GM10248 (cell line): ENCODE measurements around the gene KHK.

Experiments
- CTCF ChIA-PET: fragments of 300-600 bp; sonication (Branson Sonifier 250); formaldehyde crosslinking; extraction: SDS; loops from one replicate; lab custom pipeline; 2021; ENCODE audit warnings: antibody characterized with exemption; lab: Yijun Ruan, JAX
- POLR2A ChIA-PET: fragments of 350-650 bp; sonication (Branson Sonifier 250); formaldehyde crosslinking; extraction: SDS; loops from one replicate; lab custom pipeline; 2020; ENCODE audit warnings: antibody characterized with exemption; lab: Yijun Ruan, JAX
- DNase-seq: peaks from one replicate; pipeline ENCODE4 v3.0.0; 2012; ENCODE audit errors: extremely low spot score
- TF ChIP-seq, protein P1 (sequence below): IDR thresholded peaks from 2 replicates; pipeline ENCODE4 v1.5.1; 2012; ENCODE audit warnings: mild to moderate bottlenecking, low read depth; ENCODE audit errors: extremely low read depth, missing control alignments, control extremely low read depth

Gene KHK

DNA sequence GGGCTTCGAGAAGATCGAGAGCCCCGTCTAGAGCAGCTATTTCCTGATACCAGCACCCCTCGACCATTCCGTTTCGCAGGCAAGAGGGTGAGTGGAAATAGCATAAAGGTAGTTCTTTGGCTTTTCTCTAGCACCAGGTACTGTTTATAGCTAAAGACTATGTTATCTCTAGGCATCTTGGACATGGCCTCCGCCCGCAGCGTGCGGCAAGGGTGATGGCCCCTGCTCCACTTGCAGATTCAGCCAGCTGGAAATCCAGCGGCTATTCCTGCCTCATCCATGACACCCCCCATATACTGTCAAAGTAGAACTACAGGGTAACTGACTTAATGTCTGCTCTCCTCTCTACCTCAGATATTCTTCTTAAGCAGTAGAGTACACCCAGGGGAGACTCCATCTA lies 31.9 kb upstream of the KHK start:
- ChIA-PET CTCF (interaction anchor here (0.7 to 3.1 kb wide), 10 partner anchors 10 to 93 kb away, joined by 3 to 16 read pairs (median 4); partner anchors contain the start of gene OST4), POLR2A (no interaction called here)
- TF ChIP-seq, protein P1, sequence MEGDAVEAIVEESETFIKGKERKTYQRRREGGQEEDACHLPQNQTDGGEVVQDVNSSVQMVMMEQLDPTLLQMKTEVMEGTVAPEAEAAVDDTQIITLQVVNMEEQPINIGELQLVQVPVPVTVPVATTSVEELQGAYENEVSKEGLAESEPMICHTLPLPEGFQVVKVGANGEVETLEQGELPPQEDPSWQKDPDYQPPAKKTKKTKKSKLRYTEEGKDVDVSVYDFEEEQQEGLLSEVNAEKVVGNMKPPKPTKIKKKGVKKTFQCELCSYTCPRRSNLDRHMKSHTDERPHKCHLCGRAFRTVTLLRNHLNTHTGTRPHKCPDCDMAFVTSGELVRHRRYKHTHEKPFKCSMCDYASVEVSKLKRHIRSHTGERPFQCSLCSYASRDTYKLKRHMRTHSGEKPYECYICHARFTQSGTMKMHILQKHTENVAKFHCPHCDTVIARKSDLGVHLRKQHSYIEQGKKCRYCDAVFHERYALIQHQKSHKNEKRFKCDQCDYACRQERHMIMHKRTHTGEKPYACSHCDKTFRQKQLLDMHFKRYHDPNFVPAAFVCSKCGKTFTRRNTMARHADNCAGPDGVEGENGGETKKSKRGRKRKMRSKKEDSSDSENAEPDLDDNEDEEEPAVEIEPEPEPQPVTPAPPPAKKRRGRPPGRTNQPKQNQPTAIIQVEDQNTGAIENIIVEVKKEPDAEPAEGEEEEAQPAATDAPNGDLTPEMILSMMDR: no peak
- DNase-seq: no peak

DNA sequence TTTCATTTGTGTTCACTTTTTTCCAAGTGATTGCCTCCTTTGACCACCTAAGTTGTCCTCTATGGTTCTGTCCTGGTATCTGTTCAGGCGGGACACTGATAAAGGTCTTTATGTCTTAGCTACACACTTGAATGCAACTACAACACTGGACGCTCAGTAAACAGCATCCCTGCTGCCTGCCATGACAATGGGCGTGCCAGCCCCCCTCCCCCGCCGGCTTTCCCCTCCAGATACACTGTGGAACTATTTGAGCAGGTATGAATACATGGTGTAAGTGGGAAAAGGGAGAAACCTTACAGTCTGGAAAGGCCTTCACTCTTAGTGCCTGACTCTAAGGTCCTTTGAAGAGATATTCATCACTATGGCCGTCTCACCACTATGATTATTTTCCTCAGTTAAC lies 29.4 kb upstream of the KHK start:
- ChIA-PET CTCF (interaction anchor here (1.5 to 3.1 kb wide), 5 partner anchors 8 to 17 kb away, joined by 3 to 16 read pairs (median 7); partner anchors contain the start of gene OST4), POLR2A (interaction anchor here (1.7 kb wide), 1 partner anchor 10 kb away, joined by 4 read pairs; no protein-coding TSS in a partner anchor)
- TF ChIP-seq, protein P1: no peak
- DNase-seq: no peak

DNA sequence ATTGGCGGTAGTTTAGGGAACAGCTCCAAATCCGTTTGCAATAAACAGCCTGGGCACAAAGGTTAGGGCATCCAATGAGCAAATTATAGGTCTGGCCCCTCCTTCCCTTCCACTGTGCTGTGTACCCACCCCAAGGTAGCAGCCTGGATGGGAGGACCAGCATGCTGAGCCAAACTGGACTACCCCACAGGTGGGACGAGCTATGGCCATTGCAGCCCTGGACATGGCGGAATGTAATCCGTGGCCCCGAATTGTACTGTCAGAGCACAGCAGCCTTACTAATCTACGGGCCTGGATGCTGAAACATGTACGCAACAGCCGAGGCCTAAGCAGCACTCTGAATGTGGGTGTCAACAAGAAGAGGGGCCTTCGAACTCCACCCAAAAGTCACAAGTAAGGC lies 28.4 kb upstream of the KHK start:
- TF ChIP-seq, protein P1: no peak
- ChIA-PET CTCF (interaction anchor here (1.5 kb wide), 1 partner anchor 9 kb away, joined by 3 read pairs; no protein-coding TSS in a partner anchor), POLR2A (interaction anchor here (0.9 to 2.7 kb wide), 3 partner anchors 8 to 28 kb away, joined by 3 to 12 read pairs (median 7); partner anchors contain the start of genes KHK and OST4)
- no peak for DNase-seq

DNA sequence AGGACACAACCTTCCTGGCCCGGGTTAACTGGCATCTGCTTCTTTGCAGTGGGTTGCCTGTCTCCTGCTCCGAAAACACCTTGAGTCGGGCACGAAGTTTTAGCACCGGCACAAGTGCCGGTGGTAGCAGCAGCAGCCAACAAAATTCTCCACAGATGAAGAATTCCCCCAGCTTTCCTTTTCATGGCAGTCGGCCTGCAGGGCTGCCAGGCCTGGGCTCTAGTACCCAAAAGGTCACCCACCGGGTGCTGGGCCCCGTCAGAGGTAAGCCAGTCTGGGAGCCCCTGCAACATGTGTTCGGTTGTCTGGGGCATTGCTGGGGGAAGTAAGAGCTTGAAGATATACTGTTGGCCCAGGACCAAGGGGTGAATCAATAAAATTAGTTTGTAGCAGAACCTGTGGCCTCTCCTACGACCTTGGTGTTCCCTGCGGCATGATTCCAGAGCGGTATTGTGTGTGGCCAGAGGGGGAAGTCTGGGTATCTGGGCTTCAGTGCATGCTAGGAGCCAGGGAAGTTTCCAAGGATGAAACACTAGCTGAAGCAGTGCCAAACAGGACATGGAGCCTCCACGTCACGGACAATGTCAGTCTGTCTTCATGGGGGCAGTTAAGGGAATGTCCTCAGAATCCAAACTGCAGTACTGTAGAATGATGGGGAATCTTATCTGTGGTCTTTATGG lies 27.3 kb upstream of the KHK start:
- no peak for DNase-seq
- ChIA-PET CTCF (interaction anchor here (1.1 to 1.5 kb wide), 4 partner anchors 8 to 98 kb away, joined by 3 to 5 read pairs (median 4); no protein-coding TSS in a partner anchor), POLR2A (interaction anchor here (0.9 to 2.7 kb wide), 3 partner anchors 9 to 27 kb away, joined by 3 to 12 read pairs (median 7); partner anchors contain the start of genes KHK and OST4)
- TF ChIP-seq, protein P1: no peak

DNA sequence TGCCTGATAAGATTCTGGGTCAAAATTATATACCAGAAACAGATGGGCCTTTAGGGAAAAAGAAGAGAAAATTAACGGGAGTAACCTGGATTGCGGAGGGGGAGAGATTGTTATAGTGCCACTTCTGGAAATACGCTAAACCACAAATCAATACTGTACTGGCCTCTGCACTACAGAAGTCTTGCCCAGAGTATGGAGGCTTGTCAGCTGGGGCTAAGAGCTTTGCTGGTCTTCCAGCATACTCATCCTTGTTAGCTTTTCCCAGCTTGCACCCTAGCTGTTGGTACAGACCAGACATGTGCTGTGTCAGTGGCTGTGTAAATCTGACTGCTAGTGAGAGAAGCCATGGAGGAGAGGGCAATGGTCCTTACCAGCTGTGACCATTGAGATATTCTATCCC lies 26.2 kb upstream of the KHK start:
- TF ChIP-seq, protein P1: no peak
- no peak for DNase-seq
- ChIA-PET CTCF (interaction anchor here (1.1 to 1.4 kb wide), 2 partner anchors 17 to 27 kb away, joined by 3 to 4 read pairs; no protein-coding TSS in a partner anchor), POLR2A (interaction anchor here (1.1 to 2.7 kb wide), 3 partner anchors 10 to 27 kb away, joined by 3 to 12 read pairs (median 7); partner anchors contain the start of genes KHK and OST4)

DNA sequence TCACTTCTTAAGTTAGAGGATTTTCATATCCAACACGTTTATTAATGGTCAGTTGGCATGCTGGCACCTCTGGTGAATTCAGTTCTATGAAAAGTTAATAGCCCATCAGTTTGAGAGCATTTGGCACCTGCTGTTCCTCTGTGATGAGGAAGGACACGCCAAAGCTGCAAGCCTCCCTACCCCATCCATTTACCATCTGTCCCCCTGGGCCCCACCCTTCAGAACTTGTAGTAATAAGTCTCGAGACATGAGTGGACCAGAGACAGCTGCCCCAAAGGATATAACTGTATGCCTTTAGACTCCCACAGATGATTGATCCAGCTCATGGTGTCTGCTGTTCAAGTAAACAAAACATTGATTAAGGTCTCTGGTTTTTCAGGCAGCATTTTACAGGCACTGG lies 21.4 kb upstream of the KHK start:
- CTCF ChIA-PET: interaction anchor here (0.9 to 2.8 kb wide), 8 partner anchors 9 to 104 kb away, joined by 3 to 13 read pairs (median 6); partner anchors contain the start of genes AGBL5 and KHK
- TF ChIP-seq, protein P1: no peak
- POLR2A ChIA-PET: interaction anchor here (1.2 kb wide), 1 partner anchor 14 kb away, joined by 5 read pairs; the partner anchor contains the start of gene AGBL5
- DNase-seq: no peak
